Activated gamma-delta T cell (primary cell): Measurements from ENCODE around the gene ZNF407.

Experiments
- DNase-seq: peaks from one replicate; lab custom pipeline; 2025; lab: John Stamatoyannopoulos, UW

Gene ZNF407

GRCh38 chr18:75010689-75011088, 413.0 kb downstream of the ZNF407 start:
- no peak for DNase-seq

GRCh38 chr18:75016025-75016717, 418.5 kb downstream of the ZNF407 start:
- no peak for DNase-seq

GRCh38 chr18:75023473-75023872, 425.8 kb downstream of the ZNF407 start:
- DNase-seq, result no peak

- no peak for DNase-seq
These were observed 427.2 kb downstream of the ZNF407 start for GRCh38 chr18:75024871-75025270.

GRCh38 chr18:75025573-75025972, 427.9 kb downstream of the ZNF407 start:
- no peak for DNase-seq

GRCh38 chr18:75029481-75029880, 431.8 kb downstream of the ZNF407 start:
- no peak for DNase-seq

- DNase-seq, result no peak
These were observed 434.1 kb downstream of the ZNF407 start for GRCh38 chr18:75031717-75032317.

- DNase-seq, result no peak
These were observed 435.8 kb downstream of the ZNF407 start for GRCh38 chr18:75033516-75033915.

GRCh38 chr18:75034937-75035336, 437.3 kb downstream of the ZNF407 start:
- no peak for DNase-seq

GRCh38 chr18:75035928-75036327, 438.3 kb downstream of the ZNF407 start:
- DNase-seq, result no peak

- no peak for DNase-seq
These were observed 439.4 kb downstream of the ZNF407 start for GRCh38 chr18:75036917-75037688.

- no peak for DNase-seq
These were observed 440.0 kb downstream of the ZNF407 start for GRCh38 chr18:75037689-75037955.

- no peak for DNase-seq
These were observed 443.9 kb downstream of the ZNF407 start for GRCh38 chr18:75041586-75041985.

GRCh38 chr18:75043478-75043877, 445.8 kb downstream of the ZNF407 start:
- DNase-seq, result no peak

- DNase-seq, result no peak
These were observed 446.6 kb downstream of the ZNF407 start for GRCh38 chr18:75044296-75044695.

GRCh38 chr18:75044791-75045190, 447.1 kb downstream of the ZNF407 start:
- no peak for DNase-seq

- DNase-seq, result no peak
These were observed 447.6 kb downstream of the ZNF407 start for GRCh38 chr18:75045272-75045671.

GRCh38 chr18:75047240-75047961, 449.7 kb downstream of the ZNF407 start:
- no peak for DNase-seq

- DNase-seq, result no peak
These were observed 451.2 kb downstream of the ZNF407 start for GRCh38 chr18:75048776-75049454.

GRCh38 chr18:75049455-75049789, 451.8 kb downstream of the ZNF407 start:
- no peak for DNase-seq

- DNase-seq, result no peak
These were observed 454.1 kb downstream of the ZNF407 start for GRCh38 chr18:75051757-75052156.

- DNase-seq, result no peak
These were observed 454.8 kb downstream of the ZNF407 start for GRCh38 chr18:75052475-75052874.
